Keratinocyte (primary cell): Measurements from ENCODE around the gene ZIC2.

Experiments
- CTCF ChIP-seq, 3 experiments: IDR thresholded peaks in 1 of 3; conservative IDR thresholded peaks in 1 of 3; optimal IDR thresholded peaks in 1 of 3; 2 replicates in 2 of 3; 3 replicates in 1 of 3; pipeline versions ENCODE3 to v1.5.1; 2011; ENCODE audit warnings: low read length in 3 of 3, mild to moderate bottlenecking in 3 of 3, moderate library complexity in 2 of 3, control low read depth in 1 of 3, inconsistent platforms in 1 of 3; ENCODE audit not compliant: insufficient read depth in 2 of 3; ENCODE audit errors: extremely low read depth in 1 of 3
- EZH2 ChIP-seq: IDR thresholded peaks from one replicate; pipeline ENCODE4 v1.6.1; 2012; ENCODE audit warnings: inconsistent platforms, mild to moderate bottlenecking, low read length, moderate library complexity

GRCh38 chr13:99959540-99960230 lies 21.9 kb upstream of the ZIC2 start:
- TF ChIP-seq CTCF (optimal IDR thresholded peaks at IDR 0.05 in 1 of 3, IDR thresholded peaks at IDR 0.05 in 1 of 3, conservative IDR thresholded peaks at IDR 0.05 in 1 of 3; ENCODE audit: extremely low read depth in 1 of 3, insufficient read depth in 2 of 3, low read length in 3 of 3) (no peak), EZH2 (peak; percentile 47)
